Tibial nerve (tissue), 3 donors: ENCODE data around the gene SAA4.

Experiments
- POLR2A ChIP-seq, 2 donors: fragments of 450-650 bp; IDR thresholded peaks; one replicate each; pipeline ENCODE4 v1.6.1; 2017; ENCODE audit warnings: antibody characterized with exemption in 2 of 2, mild to moderate bottlenecking in 2 of 2, moderate library complexity in 2 of 2
- TF ChIP-seq, protein P1 (sequence below), 5 experiments: fragments of 200-600 bp in 3 of 5; fragments of 450-650 bp in 2 of 5; sonication (generic) in 3 of 5; IDR thresholded peaks; one replicate each; pipeline ENCODE4 v1.5.1; 2016 to 2019; ENCODE audit warnings: antibody characterized with exemption in 5 of 5, mild to moderate bottlenecking in 3 of 5, moderate library complexity in 2 of 5

DNA sequence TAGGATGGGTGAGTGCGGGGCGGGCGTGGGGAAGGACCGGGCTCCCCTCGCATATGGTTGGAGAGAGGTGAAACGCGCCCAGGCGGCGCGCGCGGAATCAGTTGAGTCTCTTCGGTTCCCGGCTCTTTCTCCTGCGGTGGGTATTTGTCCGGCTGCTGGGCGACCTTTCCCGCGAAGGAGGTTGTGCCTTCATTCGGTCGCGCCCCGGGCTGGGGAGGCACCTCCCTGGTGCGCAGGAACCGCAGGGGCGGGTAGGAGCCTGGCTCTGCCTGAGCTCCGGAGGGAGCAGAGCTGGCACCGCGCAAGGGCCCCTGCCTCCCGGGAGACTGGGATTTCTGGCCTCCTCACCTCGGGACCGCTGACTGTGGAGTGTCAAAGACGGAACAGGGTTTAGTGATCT is 27.5 kb downstream of the SAA4 start:
- TF ChIP-seq, protein P1, sequence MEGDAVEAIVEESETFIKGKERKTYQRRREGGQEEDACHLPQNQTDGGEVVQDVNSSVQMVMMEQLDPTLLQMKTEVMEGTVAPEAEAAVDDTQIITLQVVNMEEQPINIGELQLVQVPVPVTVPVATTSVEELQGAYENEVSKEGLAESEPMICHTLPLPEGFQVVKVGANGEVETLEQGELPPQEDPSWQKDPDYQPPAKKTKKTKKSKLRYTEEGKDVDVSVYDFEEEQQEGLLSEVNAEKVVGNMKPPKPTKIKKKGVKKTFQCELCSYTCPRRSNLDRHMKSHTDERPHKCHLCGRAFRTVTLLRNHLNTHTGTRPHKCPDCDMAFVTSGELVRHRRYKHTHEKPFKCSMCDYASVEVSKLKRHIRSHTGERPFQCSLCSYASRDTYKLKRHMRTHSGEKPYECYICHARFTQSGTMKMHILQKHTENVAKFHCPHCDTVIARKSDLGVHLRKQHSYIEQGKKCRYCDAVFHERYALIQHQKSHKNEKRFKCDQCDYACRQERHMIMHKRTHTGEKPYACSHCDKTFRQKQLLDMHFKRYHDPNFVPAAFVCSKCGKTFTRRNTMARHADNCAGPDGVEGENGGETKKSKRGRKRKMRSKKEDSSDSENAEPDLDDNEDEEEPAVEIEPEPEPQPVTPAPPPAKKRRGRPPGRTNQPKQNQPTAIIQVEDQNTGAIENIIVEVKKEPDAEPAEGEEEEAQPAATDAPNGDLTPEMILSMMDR (IDR thresholded peaks at IDR 0.05), result no peak
- no peak for TF ChIP-seq POLR2A (IDR thresholded peaks at IDR 0.05)
